ENCODE measurements around the gene SAMD4B. TPM values are rescaled to one million over a fixed set of nuclear protein-coding genes. Genes with fewer than 3 reads are reported as not detected.

The SAMD4B gene
- total RNA-seq, 1 experiment from 2014 or later, result 129 TPM

GRCh38 chr19:39422020-39422419 lies 79.8 kb downstream of the SAMD4B start:
- no peak for DNase-seq (ENCODE audit: low read depth)

DNA sequence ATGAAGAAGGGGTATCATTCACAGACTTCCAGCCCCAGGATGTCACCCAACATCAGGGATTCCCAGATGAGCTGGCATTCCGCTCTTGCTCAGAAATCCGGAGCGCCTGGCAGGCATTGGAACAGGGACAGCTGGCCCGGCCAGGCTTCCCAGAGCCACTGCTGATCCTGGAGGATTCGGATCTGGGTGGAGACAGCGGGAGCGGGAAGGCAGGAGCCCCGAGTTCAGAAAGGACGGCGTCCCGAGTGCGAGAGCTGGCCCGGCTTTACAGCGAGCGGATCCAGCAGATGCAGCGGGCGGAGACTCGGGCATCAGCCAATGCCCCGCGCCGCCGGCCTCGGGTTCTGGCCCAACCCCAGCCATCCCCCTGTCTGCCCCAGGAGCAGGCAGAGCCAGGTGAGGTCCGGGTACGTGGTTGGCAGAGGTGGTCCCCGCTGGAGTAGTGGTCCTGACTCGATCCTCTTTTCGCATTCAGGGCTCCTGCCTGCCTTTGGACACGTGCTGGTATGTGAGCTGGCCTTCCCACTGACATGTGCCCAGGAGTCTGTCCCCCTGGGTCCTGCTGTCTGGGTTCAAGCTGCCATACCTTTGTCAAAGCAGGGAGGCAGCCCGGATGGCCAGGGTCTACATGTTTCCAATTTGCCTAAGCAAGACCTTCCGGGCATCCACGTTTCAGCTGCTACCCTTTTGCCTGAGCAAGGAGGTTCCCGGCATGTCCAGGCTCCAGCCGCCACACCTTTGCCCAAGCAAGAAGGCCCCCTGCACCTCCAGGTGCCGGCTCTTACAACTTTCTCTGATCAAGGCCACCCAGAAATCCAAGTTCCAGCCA lies 81.3 kb downstream of the SAMD4B start:
- DNase-seq (ENCODE audit: low read depth), result no peak

DNA sequence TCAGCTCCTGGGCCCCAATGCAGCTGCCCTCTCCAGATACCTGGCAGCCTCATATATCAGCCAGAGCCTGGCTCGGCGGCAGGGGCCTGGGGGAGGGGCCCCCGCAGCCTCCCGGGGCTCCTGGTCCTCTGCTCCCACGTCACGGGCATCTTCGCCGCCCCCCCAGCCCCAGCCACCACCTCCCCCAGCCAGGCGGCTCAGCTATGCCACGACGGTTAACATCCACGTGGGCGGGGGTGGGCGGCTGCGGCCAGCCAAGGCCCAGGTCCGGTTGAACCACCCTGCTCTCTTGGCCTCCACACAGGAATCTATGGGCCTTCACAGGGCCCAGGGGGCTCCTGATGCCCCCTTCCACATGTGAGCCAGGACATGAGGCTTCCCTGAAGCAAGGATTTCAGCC lies 82.7 kb downstream of the SAMD4B start:
- no peak for DNase-seq (ENCODE audit: low read depth)

GRCh38 chr19:39425744-39426143 lies 83.5 kb downstream of the SAMD4B start:
- no peak for DNase-seq (ENCODE audit: low read depth)

GRCh38 chr19:39426170-39426569 lies 83.9 kb downstream of the SAMD4B start:
- DNase-seq (ENCODE audit: low read depth), result no peak

DNA sequence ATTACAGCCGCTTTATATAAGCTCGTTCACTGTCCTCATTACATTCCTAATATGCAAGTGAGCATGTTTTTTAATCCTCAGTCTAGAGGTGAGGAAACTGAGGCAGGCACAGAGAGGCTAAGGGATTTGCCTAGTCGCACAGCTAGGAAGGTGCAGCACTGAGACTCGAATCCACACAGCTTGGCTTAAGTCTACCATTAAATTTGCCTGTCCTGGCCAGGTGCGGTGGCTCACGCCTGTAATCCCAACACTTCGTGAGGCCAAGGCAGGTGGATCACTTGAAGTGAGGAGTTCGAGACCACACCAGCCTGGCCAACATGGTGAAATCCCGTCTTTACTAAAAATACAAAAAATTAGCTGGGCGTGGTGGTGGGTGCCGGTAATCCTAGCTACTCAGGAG lies 85.5 kb downstream of the SAMD4B start:
- no peak for DNase-seq (ENCODE audit: low read depth)

DNA sequence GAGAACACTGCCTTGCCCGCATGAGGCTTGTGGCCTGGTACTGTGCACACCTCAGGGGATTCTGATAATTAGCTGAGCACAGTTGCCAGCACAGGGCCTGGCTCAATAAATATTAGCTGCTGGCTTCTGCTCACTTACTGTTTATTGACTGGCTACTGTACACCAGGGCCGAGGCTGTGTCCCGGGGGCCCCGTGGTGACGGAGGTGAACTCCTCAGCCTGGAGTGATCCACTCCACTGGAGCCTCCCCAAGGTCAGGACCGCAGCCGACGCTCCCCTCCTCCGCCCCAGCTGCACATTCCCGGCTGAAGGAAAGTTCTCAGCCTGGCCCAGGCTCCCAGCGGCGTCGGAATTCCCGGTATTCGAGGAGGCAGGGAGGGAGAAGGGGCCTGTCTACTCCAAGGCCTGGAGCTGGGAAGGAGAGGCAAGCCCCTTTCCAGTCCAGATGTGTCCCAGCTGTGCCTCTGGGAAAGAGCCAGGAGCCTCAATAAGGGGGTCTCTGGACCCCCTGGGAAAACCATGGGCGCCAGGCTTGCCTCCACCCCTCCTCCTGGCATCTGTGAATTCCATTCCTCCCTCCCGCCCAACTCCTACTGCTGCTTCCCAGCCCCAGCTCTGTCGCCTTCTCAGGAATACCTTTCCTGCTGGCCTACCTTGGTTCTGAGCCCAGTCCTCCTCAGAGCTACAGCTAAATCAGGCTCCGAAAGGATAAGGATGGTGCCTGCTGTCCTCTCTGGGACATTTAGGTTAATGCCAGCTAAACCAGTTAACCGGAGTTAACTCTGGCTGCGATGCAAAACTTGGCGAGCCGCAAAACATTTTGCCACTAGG lies 86.3 kb downstream of the SAMD4B start:
- DNase-seq (ENCODE audit: low read depth), result no peak

DNA sequence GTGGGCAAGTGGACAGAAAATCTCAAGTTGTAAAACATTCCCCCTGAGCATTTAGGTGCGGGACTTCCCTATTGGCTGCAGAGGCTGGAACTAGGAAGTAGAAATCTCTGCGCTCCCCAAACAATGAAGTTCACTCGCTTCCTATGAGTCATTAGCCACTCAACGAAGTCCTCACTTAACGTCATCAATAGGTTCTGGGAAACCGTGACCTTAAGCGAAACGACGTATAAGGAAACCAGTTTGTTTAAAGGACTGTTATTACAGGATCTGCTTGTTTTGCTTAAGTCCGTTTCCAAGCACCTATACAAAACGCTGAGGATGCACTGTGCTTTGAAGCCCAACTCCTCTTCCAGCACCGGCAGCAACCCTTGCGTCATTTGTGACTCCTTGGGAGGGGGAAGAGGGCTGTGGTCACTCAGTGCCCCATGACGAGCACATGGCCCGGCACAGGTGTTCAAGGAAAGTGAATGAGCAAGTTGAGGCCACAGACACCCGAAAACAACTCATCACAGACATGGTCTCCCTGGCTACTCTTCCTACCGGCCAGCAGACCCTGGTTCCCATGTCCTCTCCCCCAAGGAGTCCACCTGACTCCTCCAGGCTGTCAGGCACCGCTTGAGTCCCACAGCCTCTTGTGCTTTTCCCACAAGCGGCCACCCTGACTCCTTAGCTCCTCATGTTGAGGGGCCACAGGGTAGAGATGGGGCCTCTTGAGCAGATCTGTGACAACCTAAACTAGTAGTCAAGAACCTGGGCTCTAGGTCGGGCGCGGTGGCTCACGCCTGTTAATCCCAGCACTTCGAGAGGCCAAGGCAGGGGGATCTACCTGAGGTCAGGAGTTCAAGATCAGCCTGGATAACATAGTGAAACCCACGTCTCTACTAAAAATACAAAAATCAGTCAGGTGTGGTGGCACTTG lies 88.7 kb downstream of the SAMD4B start:
- peak; percentile 99 for DNase-seq (ENCODE audit: low read depth)

DNA sequence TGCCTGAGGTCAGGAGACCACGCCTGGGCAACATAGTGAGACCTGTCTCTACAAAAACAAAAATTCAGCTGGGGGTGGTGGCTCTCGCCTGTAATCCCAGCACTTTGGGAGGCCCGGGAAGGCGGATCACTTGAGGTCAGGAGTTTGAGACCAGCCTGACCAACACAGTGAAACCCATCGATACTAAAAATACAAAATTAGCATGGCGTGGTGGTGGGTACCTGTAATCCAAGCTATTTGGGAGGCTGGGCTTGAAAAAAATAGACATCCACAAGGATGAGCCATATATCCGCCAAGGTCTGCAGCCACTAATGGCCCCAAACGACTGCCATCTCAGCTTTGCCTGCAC lies 90.4 kb downstream of the SAMD4B start:
- no peak for DNase-seq (ENCODE audit: low read depth)

DNA sequence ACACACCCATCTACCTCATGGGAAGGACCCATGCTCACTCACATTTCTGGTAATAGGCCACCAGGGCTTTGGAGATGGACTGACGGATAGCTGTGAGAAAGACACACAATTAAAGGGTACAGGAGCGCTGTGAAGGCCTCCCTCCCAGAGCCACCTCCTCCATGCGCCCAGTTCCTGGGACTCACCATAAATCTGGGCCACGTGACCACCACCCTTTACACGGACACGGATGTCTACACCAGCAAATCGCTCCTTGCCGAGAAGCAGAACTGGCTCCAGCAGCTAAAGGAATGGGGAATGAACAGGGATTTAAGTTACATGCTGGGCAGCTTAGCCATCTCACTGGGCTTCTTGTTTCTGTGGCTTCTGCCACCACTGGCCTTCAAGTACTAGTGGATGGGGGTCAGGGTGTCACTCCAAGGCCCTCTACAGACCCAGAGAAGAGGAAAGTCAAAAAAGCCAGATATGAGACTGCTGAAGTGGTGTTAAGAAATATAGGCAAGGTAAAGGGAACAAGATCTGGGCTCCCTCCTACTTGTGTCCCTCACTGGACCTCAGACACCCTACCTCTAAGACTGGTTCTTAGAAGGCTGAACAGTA lies 91.4 kb downstream of the SAMD4B start:
- DNase-seq (ENCODE audit: low read depth), result no peak

GRCh38 chr19:39434123-39435076 lies 92.2 kb downstream of the SAMD4B start:
- no peak for DNase-seq (ENCODE audit: low read depth)

Small RNA genes within 50 kb of the gene (small RNA-seq; reads per million reads assigned to genes)
- gene AC011445.2, result 0.07 reads per million
- not detected for gene MIR4530
- gene RN7SL566P, result not detected

Other genes starting within 250 kb of the SAMD4B start
- 8.0 and 13.0 TPM in 2 replicates for gene PAK4, start 216.6 kb upstream of the SAMD4B start, total RNA-seq (2014; rRNA removed; shearing (Covaris generic))
- gene NCCRP1, start 145.5 kb upstream of the SAMD4B start, total RNA-seq (2014; rRNA removed; shearing (Covaris generic)), result 0.10 TPM in 1 of 2 replicates, not detected in the other
- not detected in 2 replicates for gene SYCN, start 138.2 kb upstream of the SAMD4B start, total RNA-seq (2014; rRNA removed; shearing (Covaris generic))
- not detected in 2 replicates for gene IFNL3, start 97.4 kb upstream of the SAMD4B start, total RNA-seq (2014; rRNA removed; shearing (Covaris generic))
- 0.13 TPM in 1 of 2 replicates, not detected in the other for gene IFNL4, start 93.6 kb upstream of the SAMD4B start, total RNA-seq (2014; rRNA removed; shearing (Covaris generic))
- gene IFNL2, start 74.0 kb upstream of the SAMD4B start, total RNA-seq (2014; rRNA removed; shearing (Covaris generic)), result not detected in 2 replicates
- not detected in 2 replicates for gene IFNL1, start 46.0 kb upstream of the SAMD4B start, total RNA-seq (2014; rRNA removed; shearing (Covaris generic))
- gene LRFN1, start 21.6 kb upstream of the SAMD4B start, total RNA-seq (2014; rRNA removed; shearing (Covaris generic)), result 1.3 and 4.0 TPM in 2 replicates
- gene GMFG, start 6.4 kb upstream of the SAMD4B start, total RNA-seq (2014; rRNA removed; shearing (Covaris generic)), result 3.6 and 3.8 TPM in 2 replicates
- gene PAF1, start 48.7 kb downstream of the SAMD4B start, total RNA-seq (2014; rRNA removed; shearing (Covaris generic)), result 47.3 and 56.1 TPM in 2 replicates
- 24.6 and 47.3 TPM in 2 replicates for gene MED29, start 49.0 kb downstream of the SAMD4B start, total RNA-seq (2014; rRNA removed; shearing (Covaris generic))
- 1.3 and 2.8 TPM in 2 replicates for gene ZFP36, start 64.4 kb downstream of the SAMD4B start, total RNA-seq (2014; rRNA removed; shearing (Covaris generic))
- gene PLEKHG2, start 70.2 kb downstream of the SAMD4B start, total RNA-seq (2014; rRNA removed; shearing (Covaris generic)), result 14.0 and 16.5 TPM in 2 replicates
- 222 and 315 TPM in 2 replicates for gene RPS16, start 93.5 kb downstream of the SAMD4B start, total RNA-seq (2014; rRNA removed; shearing (Covaris generic))
- 86.2 and 91.6 TPM in 2 replicates for gene SUPT5H, start 103.2 kb downstream of the SAMD4B start, total RNA-seq (2014; rRNA removed; shearing (Covaris generic))
- 158 and 199 TPM in 2 replicates for gene TIMM50, start 138.4 kb downstream of the SAMD4B start, total RNA-seq (2014; rRNA removed; shearing (Covaris generic))
- gene DLL3, start 156.5 kb downstream of the SAMD4B start, total RNA-seq (2014; rRNA removed; shearing (Covaris generic)), result 0.80 and 1.2 TPM in 2 replicates
- gene SELENOV, start 172.7 kb downstream of the SAMD4B start, total RNA-seq (2014; rRNA removed; shearing (Covaris generic)), result not detected in 2 replicates
- gene EID2B, start 190.4 kb downstream of the SAMD4B start, total RNA-seq (2014; rRNA removed; shearing (Covaris generic)), result 4.6 and 5.1 TPM in 2 replicates
- gene EID2, start 197.7 kb downstream of the SAMD4B start, total RNA-seq (2014; rRNA removed; shearing (Covaris generic)), result 19.4 and 21.8 TPM in 2 replicates